Right ventricle myocardium superior (tissue), 1 donor: ENCODE results near the gene KIF21B. TPM values are rescaled to one million over a fixed set of nuclear protein-coding genes. Genes with fewer than 3 reads are reported as not detected.

Experiments
- ATAC-seq: fragments of 200-7000 bp; cut with Tn5 transposase; one replicate; pipeline ENCODE4 v1.9.1; 2020; ENCODE audit warnings: mild to moderate bottlenecking; ENCODE audit not compliant: poor library complexity
- DNase-seq: peaks from one replicate; pipeline ENCODE4 v3.0.0-alpha.2; 2020
- intact Hi-C: fragments of 100-400 bp; cut with DNase I; formaldehyde crosslinking; loops from one replicate; pipeline ENCODE4 v1.11.2; 2022
- total RNA-seq: library from RNA; stranded (reverse); fragmentation: NEBNext Ultra II Directional; extraction: Animal tissue kit (Norgen Biotek cat#: 25700); gene quantifications from one replicate; pipeline ENCODE4 v1.2.1, GENCODE V29; 2021
- donor health status: DM: no; HTN: yes; CAD: no; lungs with severe emphysema.

The KIF21B gene
- total RNA-seq, 1 donor from 2014 or later, result 0.24 TPM

- intact Hi-C loops, result no loop called here
- no peak for ATAC-seq
- no peak for DNase-seq
Observed at GRCh38 chr1:201006450-201006849, 17.1 kb downstream of the KIF21B start.

DNA sequence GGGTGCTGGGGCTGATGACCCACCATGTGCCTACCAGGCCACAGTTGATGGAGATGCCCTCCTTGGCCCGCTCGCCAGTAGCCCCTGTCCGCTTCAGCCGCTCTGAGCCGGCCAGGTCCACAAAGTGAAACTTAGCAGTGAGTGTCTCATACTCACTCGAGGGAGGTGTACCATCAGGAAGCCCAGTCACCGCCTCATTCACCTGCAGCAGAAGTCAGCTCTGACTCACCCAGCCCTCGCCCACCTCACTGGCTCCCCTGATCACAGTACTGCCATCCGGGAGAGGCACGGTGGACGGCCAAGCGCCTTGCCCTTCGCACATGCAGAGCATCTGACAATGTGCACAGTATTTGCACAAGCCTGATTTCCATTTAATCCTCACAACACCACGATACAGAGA is 18.8 kb downstream of the KIF21B start:
- intact Hi-C loops, result no loop called here
- no peak for DNase-seq
- no peak for ATAC-seq

DNA sequence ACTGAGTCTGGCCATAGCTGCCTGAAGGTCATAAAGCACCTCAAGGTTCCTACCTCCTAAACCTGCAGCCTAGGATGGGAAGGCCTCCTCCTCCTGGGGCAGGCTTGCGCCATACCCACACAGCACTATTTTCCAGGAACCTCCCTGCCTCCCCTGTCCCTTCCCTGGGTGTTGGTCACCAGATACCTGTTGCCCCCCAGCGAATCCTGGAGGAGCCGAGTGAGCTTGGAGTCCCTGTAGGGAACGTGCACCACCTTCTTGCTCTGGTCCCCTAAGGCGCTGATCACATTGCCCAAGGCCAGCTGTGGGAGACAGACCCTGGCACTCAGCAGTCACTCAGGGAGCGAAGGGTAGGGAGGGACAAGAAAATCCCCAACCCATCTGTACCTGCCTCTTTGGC is 19.4 kb downstream of the KIF21B start:
- ATAC-seq (no peak), DNase-seq (no peak)
- intact Hi-C loops, result no loop called here

- ATAC-seq (no peak), DNase-seq (no peak)
- intact Hi-C loops, result no loop called here
Observed at GRCh38 chr1:201002510-201002909, 21.0 kb downstream of the KIF21B start.

DNA sequence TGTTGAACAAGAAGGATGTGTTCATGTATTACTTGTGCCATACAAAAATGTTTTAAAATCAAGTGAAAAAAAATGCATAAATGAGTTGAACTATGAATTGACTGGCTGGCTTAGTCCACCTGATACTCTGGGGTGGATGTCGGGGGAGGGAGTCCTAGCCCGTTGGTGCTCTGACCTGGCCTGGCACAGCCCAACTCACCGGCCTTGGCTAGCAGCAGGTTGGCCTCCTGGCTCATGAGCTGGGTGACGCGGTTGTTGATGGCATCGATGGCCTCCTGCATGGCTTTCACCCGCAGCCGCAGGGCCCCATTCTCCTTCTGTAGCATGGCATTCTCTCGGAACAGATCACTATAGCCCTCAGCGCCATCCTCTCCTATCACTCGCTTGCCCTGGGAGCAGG is 21.6 kb downstream of the KIF21B start:
- intact Hi-C loops, result no loop called here
- DNase-seq, result no peak
- no peak for ATAC-seq

GRCh38 chr1:201000391-201000790 is 23.1 kb downstream of the KIF21B start:
- ATAC-seq (no peak), DNase-seq (no peak)

GRCh38 chr1:200999667-201000066 is 23.8 kb downstream of the KIF21B start:
- ATAC-seq, result no peak
- intact Hi-C loops, result no loop called here
- DNase-seq, result no peak

More at GRCh38 chr1:201000391-201000790, 23.1 kb downstream of the KIF21B start:
- intact Hi-C loops, result no loop called here

GRCh38 chr1:200998323-200998722 is 25.2 kb downstream of the KIF21B start:
- no peak for ATAC-seq
- DNase-seq, result no peak
- intact Hi-C loops, result no loop called here

GRCh38 chr1:200992382-200993048 is 31.0 kb downstream of the KIF21B start:
- no peak for DNase-seq
- intact Hi-C loops, result no loop called here

DNA sequence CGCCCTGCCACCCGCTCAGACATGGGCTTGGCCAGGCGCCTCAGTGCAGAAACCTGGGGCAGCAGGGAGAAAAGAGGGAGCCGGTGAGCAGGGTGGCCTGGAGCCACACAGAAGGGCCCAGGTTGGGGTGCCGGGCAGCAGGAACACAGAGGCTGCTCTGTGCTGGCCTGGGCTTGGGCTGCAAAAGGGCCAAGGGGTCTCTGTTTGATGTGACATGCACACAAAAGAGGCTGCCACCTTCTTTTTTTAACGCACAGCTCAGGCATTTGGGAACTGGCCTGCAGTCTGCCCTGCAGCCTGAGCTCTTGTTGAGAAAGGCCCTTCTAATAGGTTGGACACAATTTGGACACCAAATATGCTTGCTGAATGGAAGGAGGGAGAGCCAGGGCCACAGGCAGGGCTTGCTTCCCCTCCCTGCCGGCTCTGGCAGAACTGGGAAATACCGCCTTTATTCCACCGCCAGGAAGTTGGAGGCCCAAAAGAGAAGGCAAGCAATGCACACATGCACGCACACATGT is 32.4 kb downstream of the KIF21B start:
- intact Hi-C loops, result no loop called here
- ATAC-seq (no peak), DNase-seq (no peak)

More at GRCh38 chr1:200992382-200993048, 31.0 kb downstream of the KIF21B start:
- no peak for ATAC-seq

- intact Hi-C loops, result no loop called here
- DNase-seq (no peak), ATAC-seq (no peak)
Observed at GRCh38 chr1:200990114-200990513, 33.4 kb downstream of the KIF21B start.

DNA sequence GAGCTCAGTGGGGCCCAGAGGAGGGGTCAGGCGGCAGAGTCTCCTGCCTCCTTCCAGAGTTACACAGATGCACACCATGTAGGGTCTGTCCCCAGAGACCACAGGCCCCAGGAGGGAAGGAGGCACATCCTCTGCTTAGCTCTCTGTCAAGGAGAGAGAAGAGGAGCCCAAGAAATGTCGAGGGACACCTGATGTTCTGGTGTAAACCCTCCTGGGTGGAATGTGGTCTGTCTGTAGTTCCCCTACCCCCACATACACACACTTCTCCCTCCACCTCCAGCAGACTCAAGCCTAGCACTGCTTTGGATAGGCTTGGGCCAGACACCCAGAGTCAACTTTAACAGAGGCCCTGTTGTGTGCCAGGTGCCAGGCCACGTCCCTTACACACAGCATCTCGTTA is 34.2 kb downstream of the KIF21B start:
- DNase-seq (no peak), ATAC-seq (no peak)
- intact Hi-C loops, result no loop called here

DNA sequence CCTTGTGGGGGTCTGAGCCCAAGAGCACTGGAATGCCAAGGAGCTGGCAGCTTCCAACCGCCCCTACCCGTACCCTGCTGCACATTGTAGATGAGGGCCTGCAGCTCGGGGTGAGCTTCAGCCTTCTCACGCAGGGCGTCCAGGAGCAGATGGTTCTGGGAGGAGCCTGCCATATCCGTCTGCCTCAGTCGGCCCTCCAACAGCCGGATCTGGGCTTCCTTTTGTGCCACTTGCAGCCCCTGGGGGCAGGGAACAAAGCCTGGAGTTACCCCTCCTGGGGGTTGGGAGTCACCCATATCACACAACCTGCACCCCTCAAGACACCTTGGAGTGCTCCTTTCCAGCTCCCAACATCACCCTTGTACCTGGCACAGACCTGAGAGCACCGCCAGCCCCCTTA is 34.8 kb downstream of the KIF21B start:
- intact Hi-C loops, result no loop called here
- DNase-seq (no peak), ATAC-seq (no peak)

- ATAC-seq (no peak), DNase-seq (no peak)
- intact Hi-C loops, result no loop called here
Observed at GRCh38 chr1:200985481-200985880, 38.0 kb downstream of the KIF21B start.

GRCh38 chr1:200983035-200983561 is 40.4 kb downstream of the KIF21B start:
- ATAC-seq, result no peak
- intact Hi-C loops, result no loop called here

DNA sequence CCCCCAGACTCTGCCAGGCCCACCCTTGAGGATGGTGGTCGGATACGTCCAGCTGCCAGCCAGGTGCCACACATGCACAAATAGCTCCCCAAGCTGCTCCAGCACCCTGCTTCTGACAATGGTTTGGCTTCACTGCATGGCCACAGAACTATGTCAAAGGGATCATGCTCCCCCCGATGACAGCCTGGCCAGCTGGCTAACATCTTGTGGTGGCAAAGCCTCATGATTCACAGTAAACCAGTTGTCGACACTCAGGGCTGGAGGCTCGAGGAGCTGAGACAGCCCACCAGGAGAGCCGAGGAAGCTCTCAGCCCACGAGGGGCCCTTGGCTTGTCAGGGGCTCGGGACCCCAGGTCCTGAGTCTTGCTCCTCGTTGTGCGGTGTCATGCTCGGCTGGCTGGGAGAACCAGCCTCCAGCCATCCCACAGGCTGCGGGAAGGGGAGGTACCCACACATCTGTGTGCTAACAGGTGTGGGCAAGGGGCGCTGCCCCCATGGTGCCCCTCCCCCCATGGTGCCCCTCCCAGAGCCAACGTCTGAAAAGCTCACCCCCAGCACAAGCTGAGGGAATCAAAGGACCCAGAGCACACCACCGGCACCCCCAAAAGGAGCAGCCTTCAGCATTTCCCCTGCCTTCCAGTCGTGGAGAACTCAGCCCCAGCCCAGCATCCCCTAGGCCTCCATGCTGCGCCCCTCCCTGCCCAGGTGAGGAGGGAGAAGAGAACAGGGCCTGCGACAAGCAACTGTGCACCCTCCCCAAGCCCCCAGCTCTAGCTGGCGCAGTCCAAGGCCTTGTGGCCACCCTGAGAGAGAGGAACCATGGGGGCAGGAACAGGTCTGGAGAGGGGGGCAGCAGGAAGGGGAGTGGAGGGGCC is 41.2 kb downstream of the KIF21B start:
- no peak for DNase-seq
- intact Hi-C loops, result no loop called here
- ATAC-seq, result no peak

More at GRCh38 chr1:200983035-200983561, 40.4 kb downstream of the KIF21B start:
- no peak for DNase-seq

GRCh38 chr1:200981278-200981677 is 42.2 kb downstream of the KIF21B start:
- intact Hi-C loops, result no loop called here
- ATAC-seq, result no peak
- DNase-seq, result no peak

GRCh38 chr1:200980873-200981272 is 42.6 kb downstream of the KIF21B start:
- intact Hi-C loops, result no loop called here
- ATAC-seq (no peak), DNase-seq (no peak)

DNA sequence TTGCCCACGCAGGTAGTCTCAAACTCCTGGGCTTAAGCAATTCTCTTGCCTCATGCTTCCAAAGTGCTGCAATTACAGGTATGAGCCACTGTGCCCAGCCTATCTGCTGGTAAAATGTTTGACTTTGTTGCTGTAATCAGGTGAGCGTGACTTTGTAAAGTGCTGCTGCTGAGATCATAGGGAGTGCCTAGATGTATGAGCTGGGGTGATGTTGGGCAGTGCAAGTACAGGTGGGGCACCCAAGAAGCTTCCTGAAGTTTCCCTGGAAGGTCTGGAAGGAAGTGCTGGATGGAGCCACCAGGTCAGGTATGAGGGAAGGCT is 43.1 kb downstream of the KIF21B start:
- DNase-seq (no peak), ATAC-seq (no peak)
- intact Hi-C loops, result no loop called here
